Upper lobe of right lung (tissue), 1 donor: ENCODE results near the gene CPNE7. TPM values are rescaled to one million over a fixed set of nuclear protein-coding genes. Genes with fewer than 3 reads are reported as not detected.

Experiments used
- ATAC-seq: fragments of 200-7000 bp; cut with Tn5 transposase; one replicate; pipeline ENCODE4 v1.9.1; 2020; ENCODE audit warnings: mild to moderate bottlenecking, moderate library complexity
- DNase-seq: peaks from one replicate; pipeline ENCODE4 v3.0.0-alpha.2; 2020
- H3K27ac ChIP-seq: fragments of 200-600 bp; one replicate; pipeline ENCODE4 v1.8.0; 2022
- H3K27me3 ChIP-seq: fragments of 200-600 bp; one replicate; pipeline ENCODE4 v1.8.0; 2022; ENCODE audit warnings: mild to moderate bottlenecking
- H3K36me3 ChIP-seq: fragments of 200-600 bp; one replicate; pipeline ENCODE4 v1.8.0; 2022
- H3K4me1 ChIP-seq: fragments of 200-600 bp; one replicate; pipeline ENCODE4 v1.8.0; 2022
- H3K4me3 ChIP-seq: fragments of 200-600 bp; one replicate; pipeline ENCODE4 v1.8.0; 2022; ENCODE audit warnings: mild to moderate bottlenecking
- H3K9me3 ChIP-seq: fragments of 200-600 bp; one replicate; pipeline ENCODE4 v1.8.0; 2022
- intact Hi-C: fragments of 100-400 bp; cut with DNase I; formaldehyde crosslinking; loops from one replicate; pipeline ENCODE4 v1.11.0; 2022
- total RNA-seq: library from RNA; stranded (reverse); fragmentation: NEBNext Ultra II Directional; extraction: Animal tissue kit (Norgen Biotek cat#: 25700); gene quantifications from one replicate; pipeline ENCODE4 v1.2.1, GENCODE V29; 2021
- TF ChIP-seq, protein P1 (sequence below): fragments of 200-600 bp; IDR thresholded peaks from one replicate; pipeline ENCODE4 v1.8.0; 2022; ENCODE audit warnings: antibody characterized with exemption
- donor health status: DM: no; HTN: yes; CAD: no; lungs with severe emphysema.

The CPNE7 gene
- total RNA-seq, 1 donor from 2014 or later, result 4.8 TPM

DNA sequence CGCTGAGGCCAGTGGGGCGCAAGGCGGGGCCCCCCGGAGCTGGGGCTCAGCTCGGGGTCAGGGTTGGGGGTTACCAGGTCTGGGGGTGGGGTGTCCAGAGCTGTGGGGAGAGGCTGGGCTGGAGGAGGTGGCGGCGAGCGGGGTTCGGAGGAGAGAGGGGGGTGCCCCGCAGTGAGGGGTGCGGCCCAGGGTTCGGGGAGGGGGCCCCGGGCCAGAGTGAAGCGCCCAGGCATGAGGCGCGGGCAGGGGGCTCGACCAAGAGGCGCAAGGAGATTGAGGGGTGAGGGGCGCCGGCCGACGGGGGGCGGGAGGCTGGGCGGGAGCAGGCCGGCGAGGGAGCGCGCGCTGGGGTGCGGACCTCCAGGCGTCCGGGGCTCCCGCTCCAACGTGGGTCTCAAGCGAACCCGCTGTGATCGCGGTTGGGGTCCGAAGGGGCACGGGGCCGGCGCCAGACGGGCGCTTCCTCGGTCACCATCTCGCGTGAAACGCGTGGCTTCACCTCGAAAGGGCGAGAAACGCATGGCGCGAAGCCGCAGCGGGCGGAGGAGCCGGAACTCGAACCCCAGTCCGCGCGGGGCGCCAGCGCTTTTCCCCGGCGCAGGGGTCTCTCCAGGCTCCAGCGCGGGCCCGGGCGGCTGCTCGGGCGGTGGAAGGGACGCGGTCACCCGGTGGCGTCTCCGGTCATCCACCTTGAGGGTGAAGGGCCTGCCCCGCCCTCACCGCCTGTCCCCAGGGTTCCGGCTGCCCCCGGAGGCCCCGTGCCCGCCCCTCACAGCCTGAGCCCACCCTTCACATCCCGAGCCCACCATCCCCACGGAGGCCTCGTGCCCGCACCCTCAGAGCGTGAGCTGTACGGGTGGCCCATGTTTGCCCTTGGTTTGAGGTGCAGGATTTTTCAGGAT, 846 bp downstream of the CPNE7 start:
- peaks cover 28% of the 10 kb centered on the region for H3K27me3 ChIP-seq
- H3K9me3 ChIP-seq, result no peaks in the 10 kb centered on the region
- DNase-seq (no peak), ATAC-seq (no peak)
- no peaks in the 10 kb centered on the region for H3K36me3 ChIP-seq
- H3K4me3 ChIP-seq, result no peak overlapping the region
- peaks cover 12% of the 10 kb centered on the region for H3K4me1 ChIP-seq
- TF ChIP-seq, protein P1, sequence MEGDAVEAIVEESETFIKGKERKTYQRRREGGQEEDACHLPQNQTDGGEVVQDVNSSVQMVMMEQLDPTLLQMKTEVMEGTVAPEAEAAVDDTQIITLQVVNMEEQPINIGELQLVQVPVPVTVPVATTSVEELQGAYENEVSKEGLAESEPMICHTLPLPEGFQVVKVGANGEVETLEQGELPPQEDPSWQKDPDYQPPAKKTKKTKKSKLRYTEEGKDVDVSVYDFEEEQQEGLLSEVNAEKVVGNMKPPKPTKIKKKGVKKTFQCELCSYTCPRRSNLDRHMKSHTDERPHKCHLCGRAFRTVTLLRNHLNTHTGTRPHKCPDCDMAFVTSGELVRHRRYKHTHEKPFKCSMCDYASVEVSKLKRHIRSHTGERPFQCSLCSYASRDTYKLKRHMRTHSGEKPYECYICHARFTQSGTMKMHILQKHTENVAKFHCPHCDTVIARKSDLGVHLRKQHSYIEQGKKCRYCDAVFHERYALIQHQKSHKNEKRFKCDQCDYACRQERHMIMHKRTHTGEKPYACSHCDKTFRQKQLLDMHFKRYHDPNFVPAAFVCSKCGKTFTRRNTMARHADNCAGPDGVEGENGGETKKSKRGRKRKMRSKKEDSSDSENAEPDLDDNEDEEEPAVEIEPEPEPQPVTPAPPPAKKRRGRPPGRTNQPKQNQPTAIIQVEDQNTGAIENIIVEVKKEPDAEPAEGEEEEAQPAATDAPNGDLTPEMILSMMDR, result no peak
- intact Hi-C loops, result no loop called here
- H3K27ac ChIP-seq, result no peak overlapping the region

DNA sequence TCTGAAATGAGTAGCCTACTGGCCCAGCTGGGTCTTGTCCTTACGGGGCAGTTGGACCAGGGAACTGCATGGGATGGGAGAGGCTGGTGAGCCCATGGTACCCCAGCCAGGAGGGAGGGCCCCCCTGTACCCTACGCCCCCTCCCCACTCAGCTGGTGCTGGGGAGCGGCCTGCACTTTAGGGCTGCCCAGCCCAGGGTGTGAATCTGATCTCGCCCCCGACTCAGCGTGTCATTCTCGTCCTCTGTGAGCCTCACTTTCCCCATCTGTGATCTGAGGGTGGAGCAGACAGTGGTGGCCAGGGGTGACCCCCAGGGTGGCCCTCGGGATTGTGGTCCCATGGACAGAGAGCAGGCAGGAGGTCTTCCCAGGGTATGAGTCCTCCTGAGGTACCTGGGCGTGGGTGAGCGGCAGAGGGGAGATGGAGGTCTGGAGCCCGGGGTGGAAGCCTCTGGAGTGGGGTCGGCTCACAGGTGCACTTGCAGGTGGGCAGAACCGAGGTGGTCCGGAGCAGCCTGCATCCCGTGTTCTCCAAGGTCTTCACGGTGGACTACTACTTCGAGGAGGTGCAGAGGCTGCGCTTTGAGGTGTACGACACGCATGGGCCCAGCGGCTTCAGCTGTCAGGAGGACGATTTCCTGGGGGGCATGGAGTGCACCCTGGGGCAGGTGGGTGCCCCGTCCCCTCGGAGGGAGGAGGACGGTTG, 1.6 kb downstream of the CPNE7 start:
- intact Hi-C loops, result no loop called here
- ATAC-seq, result no peak
- Histone ChIP-seq H3K9me3 (no peaks in the 10 kb centered on the region), H3K36me3 (no peaks in the 10 kb centered on the region), H3K4me1 (peaks cover 19% of the 10 kb centered on the region), H3K27me3 (peaks cover 28% of the 10 kb centered on the region), H3K4me3 (no peak overlapping the region), H3K27ac (no peak overlapping the region)
- DNase-seq, result no peak
- TF ChIP-seq, protein P1, result no peak

DNA sequence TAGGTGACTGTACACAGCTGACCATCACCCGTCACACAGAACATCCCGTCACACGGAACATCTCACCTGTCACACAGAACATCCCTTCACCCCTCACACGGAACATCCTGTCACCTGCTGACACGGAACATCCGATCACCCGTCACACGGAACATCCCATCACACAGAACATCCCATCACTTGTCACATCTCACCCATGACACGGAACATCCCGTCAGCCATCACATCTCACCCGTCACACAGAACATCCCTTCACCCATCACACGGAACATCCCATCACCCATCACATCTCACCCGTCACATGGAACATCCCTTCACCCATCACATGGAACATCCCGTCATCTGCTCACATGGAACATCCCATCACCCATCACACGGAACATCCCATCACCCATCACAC, 3.8 kb downstream of the CPNE7 start:
- intact Hi-C loops, result no loop called here
- ATAC-seq, result no peak

DNA sequence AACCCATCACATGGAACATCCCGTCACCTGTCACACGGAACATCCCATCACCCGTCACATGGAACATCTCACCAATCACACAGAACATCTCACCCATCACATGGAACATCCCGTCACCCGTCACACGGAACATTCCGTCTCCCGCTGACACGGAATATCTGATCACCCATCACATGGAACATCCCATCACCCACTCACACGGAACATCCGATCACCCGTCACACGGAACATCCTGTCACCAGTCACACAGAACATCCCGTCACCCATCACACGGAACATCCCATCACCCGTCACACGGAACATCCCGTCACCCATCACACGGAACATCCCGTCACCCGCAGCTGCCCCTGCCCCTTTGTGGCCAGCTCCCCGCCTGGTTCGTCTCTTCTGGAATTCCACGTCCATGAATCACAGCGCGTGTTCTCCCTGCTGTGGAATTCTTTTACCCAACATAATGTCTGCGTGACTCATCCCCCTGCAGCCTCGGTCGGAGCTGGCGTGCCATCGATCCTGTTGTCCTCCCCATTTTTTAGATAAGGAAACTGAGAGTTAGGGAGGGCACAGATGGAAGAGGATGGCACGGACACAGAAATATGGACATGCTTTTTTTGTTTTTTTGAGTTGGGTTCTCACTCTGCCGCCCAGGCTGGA, 5.6 kb downstream of the CPNE7 start:
- no peaks in the 10 kb centered on the region for H3K9me3 ChIP-seq
- no peaks in the 10 kb centered on the region for H3K36me3 ChIP-seq
- no peak overlapping the region for H3K4me3 ChIP-seq
- H3K27ac ChIP-seq, result no peak overlapping the region
- peaks cover 14% of the 10 kb centered on the region for H3K4me1 ChIP-seq
- ATAC-seq, result no peak
- TF ChIP-seq, protein P1, result no peak
- H3K27me3 ChIP-seq, result peaks cover 6% of the 10 kb centered on the region
- intact Hi-C loops, result no loop called here
- no peak for DNase-seq

More for the DNA sequence above, 3.8 kb downstream of the CPNE7 start:
- H3K9me3 ChIP-seq, result no peaks in the 10 kb centered on the region
- H3K4me1 ChIP-seq, result peaks cover 24% of the 10 kb centered on the region
- H3K27ac ChIP-seq, result no peak overlapping the region
- no peak overlapping the region for H3K4me3 ChIP-seq
- H3K27me3 ChIP-seq, result peaks cover 17% of the 10 kb centered on the region
- TF ChIP-seq, protein P1, result no peak
- no peaks in the 10 kb centered on the region for H3K36me3 ChIP-seq
- DNase-seq, result no peak

DNA sequence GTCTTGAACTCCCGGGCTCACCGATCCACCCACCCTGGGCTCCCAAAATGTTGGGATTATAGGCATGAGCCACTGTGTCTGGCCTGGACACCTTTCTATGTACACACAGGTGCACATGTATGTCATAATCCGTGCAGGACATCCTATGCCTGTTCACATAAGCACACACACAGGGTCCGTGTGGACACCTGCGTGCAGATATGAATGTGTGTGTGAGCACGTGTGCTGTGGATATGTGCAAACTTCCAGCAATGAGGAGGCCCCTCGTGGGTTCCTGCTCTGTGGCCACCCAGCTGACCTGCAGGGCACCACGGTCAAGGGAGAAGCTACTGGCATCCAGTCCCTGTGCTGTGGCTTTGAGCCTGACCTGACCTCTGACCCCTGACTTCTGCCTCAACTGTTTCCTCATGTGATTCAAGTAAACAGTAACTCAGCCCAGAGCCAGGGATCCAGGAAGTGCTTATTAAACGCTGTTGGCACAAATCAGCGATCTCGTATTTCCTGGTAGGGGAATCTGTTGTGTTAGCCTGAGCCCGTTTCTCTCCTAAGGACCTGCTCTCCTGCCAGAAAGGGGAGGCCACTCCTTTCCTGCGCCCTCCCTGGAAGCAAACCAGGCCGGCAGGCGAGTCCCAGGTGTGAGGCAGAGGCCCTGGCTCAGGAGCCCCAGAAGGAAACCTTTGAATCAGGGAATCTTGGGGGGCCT, 6.5 kb downstream of the CPNE7 start:
- no peaks in the 10 kb centered on the region for H3K36me3 ChIP-seq
- TF ChIP-seq, protein P1, result no peak
- H3K27ac ChIP-seq, result peak overlapping the region; percentile 60
- peaks cover 14% of the 10 kb centered on the region for H3K4me1 ChIP-seq
- H3K27me3 ChIP-seq, result no peaks in the 10 kb centered on the region
- no peak overlapping the region for H3K4me3 ChIP-seq
- peak; percentile 62 for ATAC-seq
- no peaks in the 10 kb centered on the region for H3K9me3 ChIP-seq
- intact Hi-C loops, result no loop called here
- DNase-seq, result no peak
